Activated CD8-positive, alpha-beta memory T cell treated with anti-CD3 and anti-CD28 coated beads, Interleukin-2, amount 50 U/mL, for 1 hour (primary cell): Measurements from ENCODE around the gene TPSD1.
"Not testable (repeated sequence)": the region's sequence is repeated elsewhere in the genome, so short reads cannot be mapped to it uniquely, and the experiment has no call there.

ENCODE experiments used
- DNase-seq: peaks from one replicate; pipeline ENCODE4 v3.0.0-alpha.2; 2020; ENCODE audit errors: extremely low read depth

The TPSD1 gene

DNA sequence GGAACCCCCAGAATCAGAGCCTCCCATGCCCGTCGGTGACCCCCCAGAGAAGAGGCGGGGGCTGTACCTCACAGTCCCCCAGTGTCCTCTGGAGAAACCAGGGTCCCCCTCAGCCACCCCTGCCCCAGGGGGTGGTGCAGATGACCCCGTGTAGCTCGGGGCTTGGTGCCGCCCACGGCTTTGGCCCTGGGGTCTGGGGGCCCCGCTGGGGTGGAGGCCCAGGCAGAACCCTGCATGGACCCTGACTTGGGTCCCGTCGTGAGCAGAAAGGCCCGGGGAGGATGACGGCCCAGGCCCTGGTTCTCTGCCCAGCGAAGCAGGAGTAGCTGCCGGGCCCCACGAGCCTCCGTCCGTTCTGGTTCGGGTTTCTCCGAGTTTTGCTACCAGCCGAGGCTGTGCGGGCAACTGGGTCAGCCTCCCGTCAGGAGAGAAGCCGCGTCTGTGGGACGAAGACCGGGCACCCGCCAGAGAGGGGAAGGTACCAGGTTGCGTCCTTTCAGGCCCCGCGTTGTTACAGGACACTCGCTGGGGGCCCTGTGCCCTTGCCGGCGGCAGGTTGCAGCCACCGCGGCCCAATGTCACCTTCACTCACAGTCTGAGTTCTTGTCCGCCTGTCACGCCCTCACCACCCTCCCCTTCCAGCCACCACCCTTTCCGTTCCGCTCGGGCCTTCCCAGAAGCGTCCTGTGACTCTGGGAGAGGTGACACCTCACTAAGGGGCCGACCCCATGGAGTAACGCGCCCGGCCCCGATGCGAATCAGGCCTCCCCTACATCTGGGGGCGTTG lies 34.8 kb upstream of the TPSD1 start:
- DNase-seq, result no peak

DNA sequence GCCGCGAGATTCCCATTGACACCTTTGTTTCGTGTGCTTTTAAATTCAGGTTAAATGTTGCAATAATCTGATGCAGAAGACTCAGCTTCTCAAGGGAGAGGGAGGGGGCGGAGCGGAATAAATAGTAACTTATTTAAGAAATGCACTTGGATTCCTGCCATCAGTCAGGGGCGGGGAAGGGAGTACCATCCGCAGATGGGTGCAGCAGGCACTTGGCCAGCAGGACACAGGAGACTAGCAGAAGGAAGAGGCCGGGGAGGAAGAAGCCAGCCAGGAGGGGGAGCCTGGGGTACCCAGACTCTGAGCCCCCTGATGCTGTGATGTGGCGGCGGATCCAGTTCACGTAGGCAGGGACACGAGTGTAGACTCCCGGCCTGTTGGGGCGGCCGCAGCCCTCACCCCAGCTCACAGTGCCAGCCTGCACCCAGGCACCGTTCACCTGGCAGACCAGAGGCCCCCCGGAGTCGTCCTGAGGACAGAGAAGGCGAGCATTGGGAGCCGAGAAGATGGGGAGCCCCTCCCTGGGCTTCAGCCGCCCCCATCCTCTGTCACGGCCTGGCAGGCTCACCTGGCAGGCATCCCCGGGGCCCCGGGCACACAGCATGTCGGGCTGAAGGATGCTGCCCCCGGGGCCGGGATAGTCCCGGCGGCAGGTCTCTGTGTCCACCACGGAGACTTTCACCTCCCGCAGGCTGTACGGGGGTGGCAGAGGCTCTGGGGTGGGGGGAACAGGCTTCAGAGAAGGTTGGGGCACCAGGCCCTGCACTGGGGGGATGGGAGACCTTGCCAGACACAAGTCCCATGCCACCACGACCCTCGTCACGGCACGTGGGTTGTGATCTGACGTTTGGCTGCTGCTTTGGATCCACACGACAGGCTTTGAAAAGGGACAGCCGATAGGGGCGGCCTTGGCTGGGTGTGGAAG lies 34.0 kb upstream of the TPSD1 start:
- DNase-seq, result no peak

DNA sequence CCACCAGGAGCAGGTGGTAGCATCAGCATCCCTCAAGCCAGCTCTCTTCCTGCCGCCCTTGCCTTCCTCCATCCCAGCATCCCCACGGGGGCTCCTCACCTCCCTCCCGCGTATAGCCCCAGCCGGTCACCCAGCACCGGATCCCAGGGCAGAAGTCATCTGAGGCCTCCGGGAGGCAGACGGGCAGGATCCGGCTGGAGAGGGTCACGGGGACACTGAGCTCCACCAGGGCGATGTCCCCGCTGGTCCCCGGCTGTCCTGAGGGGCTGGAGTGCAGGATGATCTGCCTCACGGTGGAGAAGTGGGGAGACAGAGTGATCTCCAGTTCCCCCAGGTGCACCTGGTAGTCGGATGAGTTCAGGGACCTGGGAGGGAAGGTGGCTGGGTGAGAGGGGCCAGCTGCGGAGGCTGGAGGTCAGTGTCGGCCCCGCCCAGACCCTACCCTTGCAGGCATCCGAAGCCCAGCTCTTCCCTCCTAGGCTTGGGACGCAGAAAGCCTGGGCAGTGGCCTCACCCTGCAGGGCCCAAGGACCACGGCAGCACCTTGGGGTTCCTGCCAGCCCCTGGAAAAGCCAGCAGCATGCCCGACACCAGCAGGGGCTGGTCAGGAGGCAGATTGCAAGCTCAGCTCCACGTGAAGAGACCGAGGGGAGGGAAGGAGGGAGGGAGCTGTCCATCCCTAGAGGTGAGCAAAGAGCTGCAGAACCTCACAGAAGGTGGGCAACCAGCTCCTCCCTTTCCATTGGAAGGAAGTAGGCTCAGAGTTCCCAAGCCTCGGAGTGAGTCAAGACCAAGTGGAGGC lies 33.1 kb upstream of the TPSD1 start:
- DNase-seq, result no peak

DNA sequence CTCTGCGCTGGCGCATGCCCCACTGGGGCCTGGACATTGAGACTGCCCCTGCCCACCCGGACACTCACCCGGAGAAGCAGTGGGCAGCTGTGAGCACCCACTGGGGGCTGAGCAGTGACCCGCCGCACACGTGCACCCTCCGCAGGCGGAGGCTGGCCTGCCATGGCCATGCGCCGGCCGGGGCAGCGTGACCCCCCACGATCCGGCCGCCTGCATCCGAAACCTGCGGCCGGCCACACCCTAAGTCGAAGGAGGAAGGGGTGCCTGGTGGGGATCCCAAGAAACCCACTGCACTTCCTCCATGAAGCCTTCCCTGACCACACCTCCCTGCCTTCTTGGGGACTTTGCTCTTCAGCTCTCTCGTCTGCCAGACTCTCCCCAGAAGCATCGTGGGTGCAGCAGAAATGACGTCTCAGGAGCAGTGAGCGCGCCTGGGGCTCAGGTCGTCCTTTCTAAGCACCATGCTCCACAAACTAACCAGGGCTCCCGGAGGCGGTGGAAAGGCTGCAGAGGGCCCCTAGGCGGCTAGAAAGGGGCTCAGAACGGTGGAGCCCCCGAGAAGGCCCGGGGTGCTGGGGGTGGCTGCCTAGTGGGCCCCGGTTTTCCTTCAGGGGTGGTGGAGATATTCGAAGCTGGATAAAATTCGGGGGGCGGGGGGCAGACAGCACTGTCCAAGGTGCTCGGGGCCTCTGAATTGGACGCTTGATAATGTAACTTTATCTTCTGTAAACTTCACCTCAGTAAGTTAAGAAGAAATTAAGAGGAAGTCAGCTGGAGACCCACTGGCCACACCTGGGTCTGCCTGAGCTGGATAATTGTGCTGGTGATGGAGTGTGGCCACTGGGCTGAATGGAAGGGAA lies 32.3 kb upstream of the TPSD1 start:
- DNase-seq, result no peak

DNA sequence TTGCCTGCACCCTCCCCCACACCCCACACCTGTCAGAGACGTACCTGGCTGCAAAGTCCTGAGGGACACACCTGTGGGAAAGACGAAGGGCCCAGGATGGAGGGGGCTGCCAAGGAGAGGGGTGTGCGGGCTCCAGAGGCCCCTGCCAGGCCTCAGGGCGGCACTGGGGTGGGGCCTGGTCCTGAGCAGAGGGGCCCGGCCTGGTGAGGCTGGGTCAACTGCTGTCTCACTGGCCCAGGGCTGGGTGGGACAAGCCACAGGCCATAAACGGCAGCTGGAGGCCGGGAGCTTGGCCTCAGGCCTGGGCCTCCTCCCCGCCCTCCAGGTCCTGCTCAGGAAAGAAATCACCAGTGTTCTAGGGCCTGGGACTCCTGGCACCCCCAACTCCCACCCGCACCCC lies 31.3 kb upstream of the TPSD1 start:
- no peak for DNase-seq

DNA sequence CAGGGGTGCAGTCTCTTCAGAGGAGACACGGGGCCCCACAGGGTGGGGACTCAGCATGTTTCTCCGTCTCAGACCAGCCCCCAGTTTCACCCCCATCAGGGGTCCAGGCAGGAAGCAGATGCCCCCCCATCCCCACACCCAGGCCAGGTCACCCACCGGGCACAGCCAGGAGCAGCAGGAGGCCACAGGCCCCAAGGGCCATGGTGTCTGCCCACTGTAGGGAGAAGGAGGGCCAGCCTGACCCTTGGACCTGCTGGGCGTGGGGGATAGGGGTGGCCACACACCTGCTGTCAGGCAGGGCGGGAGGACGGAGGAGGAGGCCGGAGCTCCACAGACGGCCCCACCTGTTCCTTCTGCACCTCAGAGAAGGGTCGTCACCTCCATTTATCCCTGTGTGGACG lies 30.8 kb upstream of the TPSD1 start, which contains the start of gene TPSG1:
Gene TPSG1, minus strand, starts transcription at position 218 of the 401 bp plus-strand sequence. Its CDS starts 16 bp downstream, at position 202.
- DNase-seq, result no peak

DNA sequence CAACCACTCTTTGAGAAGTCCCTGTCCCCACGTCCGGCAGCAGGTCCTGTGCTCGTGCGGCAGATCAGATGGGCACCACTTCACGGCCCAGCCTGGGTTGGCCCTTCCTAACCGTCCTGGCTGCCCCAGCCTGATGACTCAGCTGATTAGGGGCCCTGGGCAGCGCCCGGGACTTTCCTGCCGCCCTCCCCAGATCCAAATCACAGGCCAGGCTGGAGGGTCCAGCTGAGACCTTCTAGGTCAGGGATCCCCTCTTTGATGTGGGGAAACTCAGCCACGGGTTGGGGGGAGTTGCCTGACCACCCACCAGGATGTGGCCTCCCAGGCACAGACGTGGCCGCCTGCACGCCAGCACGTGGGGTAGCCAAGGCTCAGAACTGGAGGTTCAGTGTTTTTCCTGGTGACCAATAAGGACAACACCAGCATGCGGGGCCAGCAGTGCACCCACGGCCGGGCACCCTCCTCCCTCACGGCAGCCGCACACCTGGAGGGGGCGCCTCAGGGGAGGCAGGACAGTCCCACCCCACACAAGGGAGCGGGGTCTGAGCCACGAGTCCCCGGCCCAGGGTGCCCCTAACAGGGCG lies 30.0 kb upstream of the TPSD1 start:
- DNase-seq, result not testable (repeated sequence)

DNA sequence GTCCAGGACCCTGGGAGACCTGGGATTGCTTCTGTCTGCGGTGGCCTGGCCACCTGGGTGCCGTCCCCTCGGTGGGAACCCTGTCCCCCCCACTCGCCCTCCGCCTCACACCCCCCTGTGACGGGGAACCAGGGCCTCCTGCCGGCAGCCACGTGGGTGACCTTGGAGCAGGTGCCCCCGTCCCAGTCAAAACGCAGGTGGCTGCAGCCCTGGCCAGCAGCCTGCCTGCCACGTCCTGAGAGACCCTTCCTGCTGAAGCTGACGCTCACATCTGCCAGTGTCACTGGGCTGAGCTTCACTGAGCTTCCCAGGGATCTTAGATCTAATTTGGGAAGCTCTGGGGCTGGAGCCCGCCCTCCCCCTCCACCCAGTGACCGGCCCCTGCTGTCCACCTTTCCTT lies 29.2 kb upstream of the TPSD1 start:
- DNase-seq, result not testable (repeated sequence)

DNA sequence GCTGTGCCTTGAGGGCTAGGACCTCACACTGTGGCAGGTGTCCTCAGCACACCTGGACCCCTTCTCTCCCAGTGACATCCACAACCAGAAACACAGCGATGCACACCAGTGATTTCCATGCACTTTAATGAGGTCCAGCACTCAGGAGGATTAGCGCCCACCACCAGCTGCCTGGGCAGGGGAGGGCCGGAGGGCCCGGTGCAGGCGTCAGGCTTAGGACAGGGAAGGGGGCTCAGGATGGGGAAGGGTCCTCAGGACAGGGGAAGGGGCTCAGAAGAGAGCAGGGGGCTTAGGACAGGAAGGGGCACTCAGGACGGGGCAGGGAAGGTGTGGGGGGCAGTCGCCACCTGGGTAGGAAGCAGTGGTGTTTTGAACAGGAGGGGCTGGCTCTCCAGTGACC lies 27.6 kb upstream of the TPSD1 start:
- DNase-seq, result not testable (repeated sequence)

DNA sequence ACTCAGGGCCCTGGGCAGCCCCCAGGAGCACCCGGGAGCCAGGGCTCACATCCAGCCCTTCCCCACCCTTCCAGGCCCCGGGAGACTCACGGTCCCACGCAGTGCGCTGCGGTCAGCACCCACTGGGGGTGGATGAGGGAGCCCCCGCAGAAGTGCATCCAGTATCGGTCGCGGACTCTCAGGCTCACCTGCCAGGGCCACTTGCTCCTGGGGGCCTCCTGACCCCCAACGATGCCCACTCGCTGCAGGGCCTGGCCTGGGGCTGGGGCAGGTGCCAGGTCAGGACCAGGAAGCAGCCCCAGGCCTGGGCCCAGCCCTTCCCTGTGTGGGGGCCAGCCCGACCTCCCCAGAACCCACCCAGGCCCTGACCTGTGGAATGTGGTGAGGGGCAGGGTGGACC lies 26.4 kb upstream of the TPSD1 start:
- not testable (repeated sequence) for DNase-seq

DNA sequence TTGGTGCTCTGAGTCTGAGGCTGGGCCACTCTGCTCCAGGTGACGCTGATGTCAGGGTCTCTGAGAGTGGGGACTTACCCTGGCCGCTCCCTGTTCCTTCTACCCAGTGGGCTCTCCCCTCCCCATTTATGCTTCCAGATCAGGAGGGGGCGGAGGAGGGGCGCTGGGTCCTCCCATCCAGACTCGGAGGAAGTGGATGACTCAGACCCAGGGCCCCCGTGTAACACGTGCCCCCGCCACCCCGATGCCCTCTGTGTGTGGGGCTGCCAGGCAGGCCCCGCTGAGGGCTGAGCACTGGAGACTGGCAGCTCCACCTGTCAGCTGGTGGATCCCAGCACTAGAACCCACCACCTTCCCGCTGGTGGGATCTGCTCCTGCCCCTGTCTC lies 25.8 kb upstream of the TPSD1 start, which contains the start of gene TPSB2:
Gene TPSB2, minus strand, starts transcription at position 101 of the 387 bp plus-strand sequence. CDS start 233 bp downstream, outside the sequence.
- DNase-seq, result not testable (repeated sequence)

DNA sequence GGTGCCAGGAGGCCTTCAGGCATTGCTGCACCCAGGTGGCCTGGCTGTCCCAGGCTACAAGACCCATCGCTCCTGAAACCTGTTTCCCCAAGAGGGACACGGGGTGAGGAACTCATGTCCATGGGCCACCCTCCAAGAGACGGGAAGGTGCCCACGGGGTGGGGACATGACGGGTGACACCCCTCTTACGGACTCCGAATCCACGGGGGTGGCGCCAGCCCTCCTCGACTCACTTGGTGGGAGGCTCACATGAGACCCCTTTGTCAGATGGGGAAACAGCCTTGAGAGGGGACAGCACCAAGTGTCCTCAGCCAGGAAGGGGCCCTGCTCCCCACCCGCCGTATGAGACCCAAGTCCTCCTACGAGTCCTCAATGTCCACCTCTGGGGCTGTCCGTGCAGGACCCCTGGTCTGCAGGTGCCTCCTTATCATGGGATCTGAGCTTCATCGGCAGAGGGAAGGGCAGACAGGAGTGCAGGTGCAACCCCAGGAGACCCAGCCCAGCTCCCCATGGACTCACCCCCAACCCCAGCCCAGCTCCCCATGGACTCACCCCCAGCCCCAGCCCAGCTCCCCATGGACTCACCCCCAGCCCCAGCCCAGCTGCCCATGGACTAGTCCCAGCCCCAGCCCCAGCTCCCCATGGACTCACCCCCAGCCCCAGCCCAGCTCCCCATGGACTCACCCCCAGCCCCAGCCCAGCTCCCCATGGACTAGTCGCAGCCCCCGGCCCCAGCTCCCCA lies 25.2 kb upstream of the TPSD1 start:
- not testable (repeated sequence) for DNase-seq

DNA sequence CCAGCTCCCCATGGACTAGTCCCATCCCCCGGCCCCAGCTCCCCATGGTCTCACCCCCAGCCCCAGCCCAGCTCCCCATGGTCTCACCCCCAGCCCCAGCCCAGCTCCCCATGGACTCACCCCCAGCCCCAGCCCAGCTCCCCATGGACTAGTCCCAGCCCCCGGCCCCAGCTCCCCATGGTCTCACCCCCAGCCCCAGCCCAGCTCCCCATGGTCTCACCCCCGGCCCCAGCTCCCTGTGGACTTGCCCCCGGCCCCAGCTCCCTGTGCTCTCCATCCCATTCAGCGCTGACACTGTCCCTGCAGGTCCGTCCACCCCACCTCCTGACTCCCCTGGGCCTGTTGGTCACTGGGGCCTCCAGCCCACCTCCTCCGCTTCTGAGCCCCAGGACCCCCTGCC lies 24.6 kb upstream of the TPSD1 start:
- not testable (repeated sequence) for DNase-seq

DNA sequence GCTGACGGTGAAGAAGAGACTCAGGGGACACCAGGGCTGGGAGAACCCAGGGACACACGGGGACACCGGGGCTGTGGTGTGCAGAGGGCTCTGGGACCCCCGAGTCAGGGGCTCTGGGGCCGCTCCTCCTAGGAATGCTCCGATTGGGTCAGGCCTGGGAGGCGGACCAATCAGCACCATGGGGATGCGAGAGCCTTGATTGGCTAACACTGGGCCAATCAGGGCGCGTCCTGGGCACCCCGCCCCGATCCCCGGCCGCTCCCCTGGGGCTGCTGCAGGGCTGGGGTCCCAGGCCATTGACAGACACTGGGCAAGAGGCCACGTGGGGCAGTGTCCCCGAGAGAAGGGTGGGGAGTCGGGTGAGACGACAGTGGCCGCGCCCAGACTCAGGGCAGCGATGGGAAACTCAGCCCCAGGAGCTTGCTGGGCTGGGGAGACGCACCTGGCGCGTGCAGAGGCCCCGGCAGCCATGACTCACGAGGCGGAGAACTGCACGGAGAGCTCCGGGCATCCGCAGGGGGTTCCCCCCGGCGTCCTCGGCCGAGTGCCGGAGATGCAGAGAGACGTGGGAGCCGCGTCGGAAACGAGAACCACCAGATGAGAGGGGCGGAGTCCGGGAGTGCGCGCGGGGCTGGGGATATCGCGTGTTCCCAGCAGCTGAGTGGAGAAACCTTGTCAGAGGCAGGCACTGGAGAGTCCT lies 23.7 kb upstream of the TPSD1 start:
- DNase-seq, result not testable (repeated sequence)

DNA sequence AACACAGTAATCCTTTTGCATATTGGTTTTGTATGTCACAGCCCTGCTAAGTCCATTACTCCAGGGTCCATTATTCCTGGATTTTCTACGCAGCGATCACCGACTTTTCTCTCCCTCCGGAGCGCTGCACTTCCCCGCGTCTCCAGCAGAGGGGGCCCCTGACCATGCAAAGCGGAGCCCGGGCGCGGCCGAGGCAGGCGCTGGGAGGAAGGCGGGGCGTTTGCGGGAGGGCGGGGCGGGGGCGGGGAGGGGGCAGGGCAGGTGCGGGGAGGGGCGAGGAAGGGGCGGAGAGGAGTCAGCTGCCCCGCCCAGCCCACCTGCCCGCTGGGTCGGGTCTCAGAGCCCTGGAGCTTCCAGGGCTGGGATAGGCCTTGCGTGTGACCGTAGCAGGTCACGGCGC lies 19.2 kb upstream of the TPSD1 start:
- DNase-seq, result not testable (repeated sequence)

DNA sequence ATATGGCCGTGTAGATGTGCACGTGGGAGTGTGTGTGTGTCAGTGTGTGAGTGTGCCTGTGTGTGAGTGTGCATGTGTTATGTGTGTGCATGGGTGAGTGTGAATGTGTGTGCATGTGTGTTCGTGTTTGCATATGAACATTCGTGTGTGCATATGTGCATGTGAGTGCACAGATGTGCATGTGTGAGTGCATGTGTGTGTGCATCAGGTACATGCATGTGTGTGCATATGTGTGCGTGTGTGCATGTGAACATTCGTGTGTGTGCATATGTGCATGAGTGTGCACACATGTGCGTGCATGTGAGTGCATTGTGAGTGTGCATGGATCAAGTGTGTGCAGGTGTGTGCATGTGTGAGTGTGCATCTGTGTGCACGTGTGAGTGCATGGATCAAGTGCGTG lies 17.9 kb upstream of the TPSD1 start:
- DNase-seq, result no peak

DNA sequence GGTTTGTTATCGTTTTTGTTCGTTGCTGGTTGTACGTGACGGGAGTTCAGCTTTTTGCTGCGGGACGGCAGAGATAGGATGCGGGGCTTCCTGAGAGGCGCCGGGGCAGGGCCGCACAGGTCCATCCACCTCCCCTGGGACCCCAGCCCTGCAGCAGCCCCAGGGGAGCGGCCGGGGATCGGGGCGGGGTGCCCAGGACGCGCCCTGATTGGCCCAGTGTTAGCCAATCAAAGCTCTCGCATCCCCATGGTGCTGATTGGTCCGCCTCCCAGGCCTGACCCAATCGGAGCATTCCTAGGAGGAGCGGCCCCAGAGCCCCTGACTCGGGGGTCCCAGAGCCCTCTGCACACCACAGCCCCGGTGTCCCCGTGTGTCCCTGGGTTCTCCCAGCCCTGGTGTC lies 17.0 kb upstream of the TPSD1 start:
- DNase-seq, result not testable (repeated sequence)

DNA sequence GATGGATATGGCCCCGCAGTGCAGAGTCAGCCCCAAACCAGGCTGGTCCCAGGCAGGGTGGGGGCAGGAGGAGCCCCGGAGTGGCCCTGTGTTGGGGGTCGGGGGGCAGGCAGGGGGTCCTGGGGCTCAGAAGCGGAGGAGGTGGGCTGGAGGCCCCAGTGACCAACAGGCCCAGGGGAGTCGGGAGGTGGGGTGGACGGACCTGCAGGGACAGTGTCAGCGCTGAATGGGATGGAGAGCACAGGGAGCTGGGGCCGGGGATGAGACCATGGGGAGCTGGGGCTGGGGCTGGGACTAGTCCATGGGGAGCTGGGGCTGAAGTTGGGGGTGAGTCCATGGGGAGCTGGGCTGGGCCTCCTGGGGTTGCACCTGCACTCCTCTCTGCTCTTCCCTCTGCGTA lies 16.3 kb upstream of the TPSD1 start:
- DNase-seq, result not testable (repeated sequence)

DNA sequence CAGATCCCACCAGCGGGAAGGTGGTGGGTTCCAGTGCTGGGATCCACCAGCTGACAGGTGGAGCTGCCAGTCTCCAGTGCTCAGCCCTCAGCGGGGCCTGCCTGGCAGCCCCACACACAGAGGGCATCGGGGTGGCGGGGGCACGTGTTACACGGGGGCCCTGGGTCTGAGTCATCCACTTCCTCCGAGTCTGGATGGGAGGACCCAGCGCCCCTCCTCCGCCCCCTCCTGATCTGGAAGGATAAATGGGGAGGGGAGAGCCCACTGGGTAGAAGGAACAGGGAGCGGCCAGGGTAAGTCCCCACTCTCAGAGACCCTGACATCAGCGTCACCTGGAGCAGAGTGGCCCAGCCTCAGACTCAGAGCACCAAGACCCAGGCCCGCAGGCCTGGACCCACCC lies 15.4 kb upstream of the TPSD1 start, which contains the start of gene TPSAB1:
Gene TPSAB1, plus strand, starts transcription at position 270 of the 400 bp plus-strand sequence. CDS start 234 bp downstream, outside the sequence.
- DNase-seq, result not testable (repeated sequence)
